Natural killer cell (primary cell): ENCODE results near the gene ARHGAP26. TPM values are rescaled to one million over a fixed set of nuclear protein-coding genes. Genes with fewer than 3 reads are reported as not detected.
A peak's percentile ranks its signal among the peaks of the same experiment; 100 is the strongest.

Experiments
- ATAC-seq, 3 donors: fragments of 150-1000 bp in 2 of 3; fragments of 200-7000 bp in 1 of 3; cut with Tn5 transposase; 1 replicate in 1 of 3; 2 replicates in 2 of 3; pipeline ENCODE4 v1.10.0; 2021; ENCODE audit warnings: mild to moderate bottlenecking in 2 of 3, moderate library complexity in 2 of 3
- DNase-seq, 2 donors: peaks; one replicate each; pipeline versions ENCODE4 v3.0.0 to v3.0.0-alpha.2; 2013 to 2021; ENCODE audit warnings: mixed read lengths in 1 of 2
- H3K27ac ChIP-seq: one replicate; pipeline ENCODE4 v1.5.1; 2013; ENCODE audit warnings: mild to moderate bottlenecking, low read length
- H3K27me3 ChIP-seq: one replicate; pipeline ENCODE4 v1.6.1; 2013; ENCODE audit warnings: low read length; ENCODE audit not compliant: control insufficient read depth, insufficient read depth
- H3K36me3 ChIP-seq: one replicate; pipeline ENCODE4 v1.6.1; 2013; ENCODE audit warnings: low read length; ENCODE audit not compliant: control insufficient read depth, insufficient read depth
- H3K4me1 ChIP-seq: one replicate; pipeline ENCODE4 v1.6.1; 2013; ENCODE audit warnings: low read length; ENCODE audit not compliant: control insufficient read depth, insufficient read depth
- H3K4me3 ChIP-seq: one replicate; pipeline ENCODE4 v1.5.1; 2013; ENCODE audit warnings: low read length
- H3K9me3 ChIP-seq: one replicate; pipeline ENCODE4 v1.6.1; 2013; ENCODE audit warnings: low read length; ENCODE audit not compliant: control insufficient read depth, insufficient read depth
- H3K27ac Mint-ChIP-seq, 2 donors: one replicate each; pipeline ENCODE4 v1.8.0; 2022; ENCODE audit warnings: mild to moderate bottlenecking in 2 of 2, mixed read lengths in 2 of 2, moderate library complexity in 1 of 2
- H3K27me3 Mint-ChIP-seq, 2 donors: one replicate each; pipeline ENCODE4 v1.8.0; 2022; ENCODE audit warnings: low read depth in 2 of 2, mixed read lengths in 2 of 2
- H3K36me3 Mint-ChIP-seq: one replicate; pipeline ENCODE4 v1.8.0; 2022; ENCODE audit warnings: mixed read lengths
- H3K4me1 Mint-ChIP-seq, 2 donors: one replicate each; pipeline ENCODE4 v1.8.0; 2022; ENCODE audit warnings: mixed read lengths in 2 of 2
- H3K4me3 Mint-ChIP-seq: one replicate; pipeline ENCODE4 v1.8.0; 2022; ENCODE audit warnings: mild to moderate bottlenecking, moderate library complexity, mixed read lengths
- H3K9me3 Mint-ChIP-seq, 2 donors: one replicate each; pipeline ENCODE4 v1.8.0; 2022; ENCODE audit warnings: mixed read lengths in 2 of 2
- CTCF ChIP-seq: fragments of 200-600 bp; IDR thresholded peaks from one replicate; pipeline ENCODE4 v1.8.0; 2022; ENCODE audit warnings: antibody characterized with exemption
- WGBS: methylation state at CpG from one replicate; pipeline ENCODE4 v1.1.7; 2013; ENCODE audit warnings: missing lambda C conversion rate; ENCODE audit not compliant: insufficient coverage; 5-methylcytosine and 5-hydroxymethylcytosine counted together
- intact Hi-C: fragments of 100-400 bp; cut with micrococcal nuclease; formaldehyde crosslinking; loops from one replicate; pipeline ENCODE4 v1.14.2; 2022
- total RNA-seq, 4 donors: library from RNA; stranded (reverse); fragments of 120-200 nt in 1 of 4; gene quantifications; one replicate each; pipeline versions ENCODE4 v1.2.3 to v1.2.4, GENCODE V29; 2013 to 2022

ARHGAP26 gene
- total RNA-seq, 3 donors from 2014 or later (not counting 1 experiment from before 2014, with no cell fraction given), result 153 to 159 (median 158) TPM

DNA sequence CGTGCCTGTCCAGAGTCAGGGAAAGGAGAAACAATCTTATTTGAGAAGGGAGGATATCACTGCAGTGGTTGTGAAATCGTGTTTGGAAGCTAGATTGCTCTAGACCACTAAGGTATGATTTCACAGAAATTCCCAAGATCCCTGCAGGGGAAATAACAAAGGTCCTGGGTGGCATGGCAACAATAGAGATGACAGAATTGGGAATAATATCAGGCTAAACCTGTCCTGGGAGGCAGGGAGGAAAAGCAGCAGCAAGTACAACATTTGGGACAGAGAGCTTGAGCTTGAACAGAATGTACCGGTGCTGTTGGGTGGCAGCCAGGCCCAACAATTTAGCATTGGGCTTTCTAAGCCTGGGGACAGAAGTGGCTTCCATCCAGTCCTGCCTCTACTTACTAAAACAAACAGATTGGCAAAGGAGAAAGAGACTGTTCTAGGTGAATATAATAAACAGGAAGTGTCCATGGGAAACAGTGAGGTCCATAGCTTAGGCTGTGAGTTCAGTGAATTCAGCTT is 17.0 kb upstream of the ARHGAP26 start:
- intact Hi-C loops, result no loop called here
- peaks cover 8% of the 10 kb centered on the region for H3K4me1 ChIP-seq
- no peak overlapping the region for H3K4me3 ChIP-seq
- WGBS, result 90% methylated on average over 3 of the region's 3 CpGs
- no peak for DNase-seq
- no peaks in the 10 kb centered on the region for H3K9me3 ChIP-seq
- Mint-ChIP-seq H3K36me3 (no peaks in the 10 kb centered on the region), H3K9me3 (no peaks in the 10 kb centered on the region), H3K27me3 (peaks cover 0 to 7% of the 10 kb centered on the region in 2 donors), H3K4me1 (peaks cover 25 to 34% of the 10 kb centered on the region in 2 donors), H3K4me3 (no peak overlapping the region), H3K27ac (no peak overlapping the region)
- no peak for ATAC-seq
- TF ChIP-seq CTCF, result no peak
- H3K36me3 ChIP-seq, result no peaks in the 10 kb centered on the region
- H3K27ac ChIP-seq, result no peak overlapping the region
- H3K27me3 ChIP-seq, result no peaks in the 10 kb centered on the region

DNA sequence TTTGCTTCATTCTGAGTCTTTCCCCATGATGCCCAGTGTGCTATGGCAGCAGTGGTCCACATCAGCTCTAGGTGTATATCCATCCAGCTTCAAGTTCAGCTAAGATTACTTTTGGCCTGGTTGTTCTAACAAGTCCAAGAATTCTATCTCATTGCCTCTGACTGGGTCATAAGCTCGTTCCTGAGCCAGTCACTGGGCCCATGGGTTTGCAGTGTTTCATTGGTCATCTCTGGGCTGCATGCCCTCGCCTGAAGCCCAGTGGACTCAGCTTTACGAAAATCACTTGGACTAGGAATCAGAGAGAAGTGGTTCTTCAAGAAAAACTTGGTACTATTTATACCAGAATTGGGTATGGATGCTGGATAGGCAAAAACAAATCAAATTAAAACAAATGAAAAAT is 16.1 kb upstream of the ARHGAP26 start:
- Mint-ChIP-seq H3K27me3 (peaks cover 0 to 7% of the 10 kb centered on the region in 2 donors), H3K9me3 (no peaks in the 10 kb centered on the region), H3K36me3 (no peaks in the 10 kb centered on the region), H3K4me3 (no peak overlapping the region), H3K4me1 (peaks cover 19 to 29% of the 10 kb centered on the region in 2 donors), H3K27ac (no peak overlapping the region)
- intact Hi-C loops, result no loop called here
- peaks cover 8% of the 10 kb centered on the region for H3K4me1 ChIP-seq
- ATAC-seq, result no peak
- 94% methylated on average over 3 of the region's 3 CpGs for WGBS
- H3K27me3 ChIP-seq, result no peaks in the 10 kb centered on the region
- TF ChIP-seq CTCF, result no peak
- no peak overlapping the region for H3K4me3 ChIP-seq
- H3K36me3 ChIP-seq, result no peaks in the 10 kb centered on the region
- H3K27ac ChIP-seq, result no peak overlapping the region
- DNase-seq, result no peak
- H3K9me3 ChIP-seq, result no peaks in the 10 kb centered on the region

GRCh38 chr5:142756576-142756975 is 13.6 kb upstream of the ARHGAP26 start:
- Mint-ChIP-seq H3K4me1 (peaks cover 11 to 18% of the 10 kb centered on the region in 2 donors), H3K4me3 (no peak overlapping the region), H3K27ac (no peak overlapping the region), H3K27me3 (peaks cover 0 to 7% of the 10 kb centered on the region in 2 donors), H3K9me3 (no peaks in the 10 kb centered on the region), H3K36me3 (no peaks in the 10 kb centered on the region)
- intact Hi-C loops, result no loop called here
- peaks cover 5% of the 10 kb centered on the region for H3K4me1 ChIP-seq
- no peaks in the 10 kb centered on the region for H3K36me3 ChIP-seq
- H3K27me3 ChIP-seq, result no peaks in the 10 kb centered on the region
- H3K4me3 ChIP-seq, result no peak overlapping the region
- ATAC-seq (no peak), DNase-seq (no peak)
- 100% methylated on average over 1 of the region's 3 CpGs for WGBS
- no peaks in the 10 kb centered on the region for H3K9me3 ChIP-seq
- TF ChIP-seq CTCF, result no peak
- no peak overlapping the region for H3K27ac ChIP-seq

- Histone ChIP-seq H3K36me3 (no peaks in the 10 kb centered on the region), H3K27ac (no peak overlapping the region), H3K4me1 (peaks cover 5% of the 10 kb centered on the region), H3K9me3 (no peaks in the 10 kb centered on the region), H3K4me3 (no peak overlapping the region), H3K27me3 (no peaks in the 10 kb centered on the region)
- WGBS, result 27% methylated on average over 4 of the region's 4 CpGs
- H3K4me3 Mint-ChIP-seq, result no peak overlapping the region
- ATAC-seq (peak in 2 of 3 donors; percentile 62 to 63), DNase-seq (no peak)
- H3K36me3 Mint-ChIP-seq, result no peaks in the 10 kb centered on the region
- H3K27ac Mint-ChIP-seq, result peak overlapping the region in 1 of 2 donors; percentile 7
- H3K4me1 Mint-ChIP-seq, result peaks cover 11 to 18% of the 10 kb centered on the region in 2 donors
- no peaks in the 10 kb centered on the region for H3K9me3 Mint-ChIP-seq
- intact Hi-C loops, result no loop called here
- peaks cover 5 to 11% of the 10 kb centered on the region in 2 donors for H3K27me3 Mint-ChIP-seq
- no peak for TF ChIP-seq CTCF
These were observed 12.6 kb upstream of the ARHGAP26 start for GRCh38 chr5:142757564-142757963.
